Bone marrow (tissue), 2 donors: ENCODE measurements around the gene RAPGEF4.

Experiments
- DNase-seq, 2 donors: peaks; one replicate each; lab custom pipeline; 2025; lab: John Stamatoyannopoulos, UW

Gene RAPGEF4

GRCh38 chr2:172967036-172967982 lies 231.7 kb downstream of the RAPGEF4 start:
- DNase-seq: no peak

- no peak for DNase-seq
Observed at GRCh38 chr2:172968061-172968469, 232.4 kb downstream of the RAPGEF4 start.

GRCh38 chr2:172969166-172969565 lies 233.5 kb downstream of the RAPGEF4 start:
- no peak for DNase-seq

GRCh38 chr2:172969609-172970008 lies 234.0 kb downstream of the RAPGEF4 start:
- DNase-seq: no peak

- DNase-seq: no peak
Observed at GRCh38 chr2:172970660-172971059, 235.0 kb downstream of the RAPGEF4 start.

- DNase-seq: peak in 1 of 2 donors; percentile 23
Observed at GRCh38 chr2:172972005-172972619, 236.5 kb downstream of the RAPGEF4 start.

- no peak for DNase-seq
Observed at GRCh38 chr2:172974762-172975161, 239.1 kb downstream of the RAPGEF4 start.

- DNase-seq: no peak
Observed at GRCh38 chr2:172976116-172976515, 240.5 kb downstream of the RAPGEF4 start.

GRCh38 chr2:172976816-172977215 lies 241.2 kb downstream of the RAPGEF4 start:
- DNase-seq: no peak

GRCh38 chr2:172977270-172978062 lies 241.8 kb downstream of the RAPGEF4 start:
- peak in 1 of 2 donors; percentile 25 for DNase-seq

GRCh38 chr2:172978063-172978383 lies 242.4 kb downstream of the RAPGEF4 start:
- no peak for DNase-seq

- no peak for DNase-seq
Observed at GRCh38 chr2:172985139-172985892, 249.7 kb downstream of the RAPGEF4 start.

- DNase-seq: no peak
Observed at GRCh38 chr2:172986040-172986439, 250.4 kb downstream of the RAPGEF4 start.

GRCh38 chr2:172988728-172989127 lies 253.1 kb downstream of the RAPGEF4 start:
- no peak for DNase-seq

- DNase-seq: no peak
Observed at GRCh38 chr2:172991031-172991430, 255.4 kb downstream of the RAPGEF4 start.

- no peak for DNase-seq
Observed at GRCh38 chr2:172993139-172993538, 257.5 kb downstream of the RAPGEF4 start.

GRCh38 chr2:172993931-172994717 lies 258.5 kb downstream of the RAPGEF4 start:
- no peak for DNase-seq

GRCh38 chr2:172994864-172995263 lies 259.2 kb downstream of the RAPGEF4 start:
- DNase-seq: no peak

GRCh38 chr2:172995323-172996244 lies 259.9 kb downstream of the RAPGEF4 start:
- DNase-seq: no peak
